Activated CD8-positive, alpha-beta memory T cell treated with anti-CD3 and anti-CD28 coated beads, Interleukin-2, amount 50 U/mL, for 1 hour (primary cell): Measurements from ENCODE around the gene THSD7B.
"Not testable (repeated sequence)": the region's sequence is repeated elsewhere in the genome, so short reads cannot be mapped to it uniquely, and the experiment has no call there.

Experiments
- DNase-seq: peaks from one replicate; pipeline ENCODE4 v3.0.0-alpha.2; 2020; ENCODE audit errors: extremely low read depth

Gene THSD7B

DNA sequence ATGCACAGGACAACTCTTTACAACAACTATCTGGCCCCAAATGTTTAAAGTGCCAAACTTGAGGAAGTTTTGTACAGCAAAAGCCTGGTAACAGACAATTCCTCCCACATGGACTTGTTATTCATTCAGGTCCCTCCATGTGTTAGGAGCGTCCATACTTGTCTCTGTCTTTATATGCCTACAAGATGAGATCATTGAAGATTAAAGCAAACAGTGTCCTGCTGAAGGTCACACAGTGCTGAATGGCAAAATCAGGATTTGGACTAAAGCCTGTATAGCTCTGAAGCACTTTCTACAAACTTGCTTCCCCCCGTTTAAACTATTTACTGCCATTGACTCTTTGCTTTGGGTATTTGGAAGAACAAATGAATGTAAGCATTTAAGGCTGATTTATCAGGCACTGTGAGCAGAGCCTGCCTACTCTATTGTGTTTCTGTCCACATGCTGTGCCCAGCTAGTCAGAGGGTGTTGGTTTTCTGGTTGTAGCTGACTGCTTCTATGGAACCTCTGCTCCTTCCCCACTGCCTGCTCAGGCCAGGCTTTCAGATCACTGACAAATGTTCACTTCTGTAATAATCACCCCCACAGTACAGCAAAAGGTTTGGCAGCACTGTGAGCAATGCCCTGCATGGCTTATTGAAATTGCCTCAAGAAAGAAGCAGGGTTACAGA, 274.3 kb downstream of the THSD7B start:
- DNase-seq = no peak

DNA sequence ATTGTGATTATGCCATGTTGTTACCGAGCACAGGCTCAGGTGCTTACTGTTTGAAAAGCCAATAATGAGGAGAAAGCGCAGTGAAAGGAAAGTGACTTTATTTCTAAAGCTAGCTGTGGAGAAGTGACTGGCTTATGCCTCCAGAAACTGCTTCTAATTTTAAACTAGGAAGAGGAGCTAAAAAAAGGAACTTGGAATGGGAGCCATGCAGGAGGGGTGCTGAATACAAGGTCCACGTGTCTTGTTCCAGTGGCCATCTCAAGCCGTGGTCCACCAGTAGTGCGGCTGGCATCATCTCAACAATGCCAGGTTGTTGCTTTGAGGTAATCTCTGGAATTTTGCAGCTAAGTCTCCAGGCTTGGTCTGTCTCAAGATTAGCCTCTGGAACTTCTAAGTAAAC, 282.0 kb downstream of the THSD7B start:
- DNase-seq = no peak

GRCh38 chr2:137048455-137048854, 283.1 kb downstream of the THSD7B start:
- DNase-seq = no peak

DNA sequence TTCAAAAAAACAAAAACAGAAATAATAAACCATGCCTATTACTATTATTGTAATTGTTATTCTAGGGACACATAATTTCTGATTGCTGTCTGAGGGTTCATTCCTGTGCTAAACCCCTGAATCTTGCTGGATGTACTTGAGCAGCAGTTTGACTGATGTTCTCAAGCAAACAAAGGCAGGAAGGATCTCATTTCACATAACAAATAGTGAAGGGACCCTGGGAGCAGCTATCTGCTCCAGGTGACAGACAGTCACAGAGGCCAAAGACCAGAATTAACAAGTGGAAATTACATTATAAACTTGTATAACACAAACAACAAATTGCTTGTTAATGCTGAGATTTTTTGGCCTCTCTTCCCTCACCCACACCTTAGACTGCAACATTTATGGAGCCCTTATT, 284.2 kb downstream of the THSD7B start:
- DNase-seq = no peak

- no peak for DNase-seq
These were observed 285.6 kb downstream of the THSD7B start for GRCh38 chr2:137050949-137051348.

GRCh38 chr2:137051778-137052398, 286.5 kb downstream of the THSD7B start:
- DNase-seq = no peak

- no peak for DNase-seq
These were observed 291.4 kb downstream of the THSD7B start for GRCh38 chr2:137056704-137057103.

- not testable (repeated sequence) for DNase-seq
These were observed 310.9 kb downstream of the THSD7B start for GRCh38 chr2:137076111-137076765.

- DNase-seq = no peak
These were observed 326.4 kb downstream of the THSD7B start for GRCh38 chr2:137091704-137092103.

DNA sequence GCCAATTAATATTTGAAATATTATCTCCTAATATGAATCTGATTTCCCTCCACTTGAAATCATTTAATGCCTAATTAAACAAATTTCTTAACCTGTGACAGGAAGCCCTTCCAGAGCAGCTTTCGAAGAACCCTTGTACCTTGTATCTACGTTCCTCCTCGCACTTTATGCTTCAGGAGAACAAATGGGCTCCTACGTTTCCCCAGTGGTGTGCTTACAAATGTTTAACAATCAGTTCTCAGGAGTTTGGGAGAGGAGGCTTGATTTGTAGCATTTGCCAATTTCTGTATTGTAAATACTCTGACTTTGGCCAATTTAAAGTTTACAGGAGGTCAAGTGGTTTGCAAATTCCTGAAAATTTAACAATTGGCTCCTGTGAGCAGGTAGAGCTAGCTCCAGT, 327.8 kb downstream of the THSD7B start:
- DNase-seq = no peak

GRCh38 chr2:137096187-137096586, 330.8 kb downstream of the THSD7B start:
- no peak for DNase-seq

- no peak for DNase-seq
These were observed 331.3 kb downstream of the THSD7B start for GRCh38 chr2:137096693-137097092.

- not testable (repeated sequence) for DNase-seq
These were observed 336.5 kb downstream of the THSD7B start for GRCh38 chr2:137101814-137102213.

DNA sequence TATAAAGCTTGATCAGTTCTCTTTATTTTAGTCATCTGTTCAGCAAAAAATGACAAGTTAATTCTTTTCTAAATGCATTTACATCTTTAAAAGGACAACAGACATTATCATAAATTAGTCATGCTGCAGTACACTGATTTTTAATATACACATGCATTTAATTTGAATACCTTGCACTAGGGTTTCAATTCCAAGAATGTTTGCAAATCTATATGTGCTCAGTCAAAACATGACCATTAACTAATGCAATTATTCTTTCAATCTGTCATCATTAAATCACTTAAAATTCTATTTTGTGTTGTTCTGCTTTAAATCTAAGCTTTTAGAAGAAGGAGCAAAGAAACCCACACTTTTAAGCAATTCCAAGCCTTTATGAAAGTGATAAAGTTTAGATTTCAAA, 342.6 kb downstream of the THSD7B start:
- DNase-seq = no peak

GRCh38 chr2:137111896-137112295, 346.6 kb downstream of the THSD7B start:
- no peak for DNase-seq

GRCh38 chr2:137115081-137115794, 349.9 kb downstream of the THSD7B start:
- no peak for DNase-seq

DNA sequence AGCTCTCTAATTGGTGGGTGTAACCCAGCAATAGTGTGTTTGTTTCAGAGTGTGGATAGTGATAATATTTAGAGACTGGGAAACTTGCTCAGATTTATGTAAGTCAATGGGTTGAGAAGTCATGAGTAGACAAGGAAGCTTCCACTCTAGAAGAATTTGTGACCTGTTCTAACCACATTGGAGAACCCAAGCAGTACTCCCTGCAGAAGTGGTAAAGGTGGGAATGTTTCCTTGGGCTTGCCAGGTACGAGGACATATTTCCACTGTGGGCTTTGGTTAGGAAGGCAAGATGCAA, 350.4 kb downstream of the THSD7B start:
- no peak for DNase-seq

- DNase-seq = no peak
These were observed 352.0 kb downstream of the THSD7B start for GRCh38 chr2:137117385-137117784.

- DNase-seq = no peak
These were observed 352.8 kb downstream of the THSD7B start for GRCh38 chr2:137118140-137118539.

DNA sequence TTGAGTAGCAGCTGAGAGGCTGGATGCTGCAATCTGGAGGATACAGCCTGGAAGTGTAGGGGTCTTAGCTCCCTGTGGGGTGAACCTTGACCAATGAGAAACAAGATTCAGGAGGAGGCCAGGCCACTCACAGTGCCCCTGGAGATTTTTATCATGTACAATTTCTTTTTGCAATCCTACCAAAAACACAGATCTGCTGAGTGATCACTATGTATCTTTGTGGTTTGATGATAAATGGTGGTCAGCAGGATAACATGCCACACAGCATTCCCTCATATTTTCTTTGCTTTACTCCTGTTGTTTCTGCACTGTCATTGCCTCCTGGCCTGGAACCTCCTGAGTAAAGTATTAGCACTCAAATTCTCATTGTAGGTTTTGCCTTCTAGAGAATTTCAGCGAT, 357.9 kb downstream of the THSD7B start:
- no peak for DNase-seq

- DNase-seq = no peak
These were observed 367.9 kb downstream of the THSD7B start for GRCh38 chr2:137133225-137133624.

- no peak for DNase-seq
These were observed 372.9 kb downstream of the THSD7B start for GRCh38 chr2:137138263-137138662.

DNA sequence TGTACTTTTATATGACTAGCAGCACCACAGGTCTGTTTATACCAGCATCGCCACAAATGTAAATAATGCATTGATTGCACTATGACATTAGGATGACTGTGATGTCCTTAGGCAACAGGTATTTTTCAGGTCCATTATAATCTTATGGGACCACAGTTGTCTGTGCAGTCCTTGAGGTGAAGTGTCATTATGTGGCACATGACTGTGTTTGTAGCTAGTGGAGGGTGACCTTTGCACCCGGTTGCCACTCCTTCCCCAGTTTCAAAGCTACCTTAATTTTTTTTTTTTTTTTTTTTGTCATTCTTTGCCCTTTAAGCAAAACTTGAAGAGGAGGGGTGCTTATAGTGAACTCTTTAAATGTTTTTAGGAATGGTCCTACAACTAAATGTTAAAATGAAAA, 386.4 kb downstream of the THSD7B start:
- no peak for DNase-seq
